CD4-positive, alpha-beta memory T cell (primary cell): ENCODE results near the gene FASN. TPM values are rescaled to one million over a fixed set of nuclear protein-coding genes. Genes with fewer than 3 reads are reported as not detected.
"Not testable (repeated sequence)": the region's sequence is repeated elsewhere in the genome, so short reads cannot be mapped to it uniquely, and the experiment has no call there.

Source experiments
- CTCF ChIA-PET: fragments of 350-600 bp; sonication (Branson Sonifier 250); formaldehyde crosslinking; loops from one replicate; lab custom pipeline; 2021; ENCODE audit warnings: inconsistent platforms; ENCODE audit not compliant: partially characterized antibody; lab: Charles Lee
- POLR2A ChIA-PET: fragments of 350-600 bp; sonication (Branson Sonifier 250); formaldehyde crosslinking; loops from one replicate; lab custom pipeline; 2021; ENCODE audit not compliant: partially characterized antibody; lab: Charles Lee
- DNase-seq, 5 donors: peaks; one replicate each; pipeline versions ENCODE4 v3.0.0 to v3.0.0-alpha.2; 2020 to 2022; ENCODE audit warnings: mixed read lengths in 1 of 5
- H3K27ac ChIP-seq: one replicate; pipeline ENCODE4 v1.7.0; 2013; ENCODE audit warnings: low read depth, low read length
- H3K27me3 ChIP-seq: 2 replicates; pipeline ENCODE4 v1.7.0; 2013; ENCODE audit warnings: mild to moderate bottlenecking, low read length, moderate library complexity; ENCODE audit not compliant: insufficient read depth
- H3K36me3 ChIP-seq: 2 replicates; pipeline ENCODE4 v1.7.0; 2013; ENCODE audit warnings: mild to moderate bottlenecking, low read length, moderate library complexity; ENCODE audit not compliant: insufficient read depth
- H3K4me1 ChIP-seq: 2 replicates; pipeline ENCODE4 v1.7.0; 2013; ENCODE audit warnings: mild to moderate bottlenecking, low read length, moderate library complexity; ENCODE audit not compliant: insufficient read depth
- H3K4me3 ChIP-seq, 2 donors: one replicate each; pipeline ENCODE4 v1.7.0; 2013; ENCODE audit warnings: low read length in 2 of 2, mild to moderate bottlenecking in 1 of 2
- H3K9me3 ChIP-seq, 2 donors: one replicate each; pipeline ENCODE4 v1.7.0; 2013; ENCODE audit warnings: low read length in 2 of 2, control low read depth in 1 of 2; ENCODE audit not compliant: control insufficient read depth in 1 of 2
- H3K27ac Mint-ChIP-seq, 7 donors: one replicate each; pipeline ENCODE4 v1.8.0; 2020 to 2021; ENCODE audit warnings: mixed read lengths in 7 of 7, mild to moderate bottlenecking in 6 of 7, inconsistent platforms in 3 of 7, moderate library complexity in 3 of 7
- H3K27me3 Mint-ChIP-seq, 2 donors: one replicate each; pipeline ENCODE4 v1.8.0; 2020 to 2021; ENCODE audit warnings: mixed read lengths in 2 of 2
- H3K36me3 Mint-ChIP-seq, 2 donors: one replicate each; pipeline ENCODE4 v1.8.0; 2020 to 2021; ENCODE audit warnings: mixed read lengths in 2 of 2, inconsistent platforms in 1 of 2, mild to moderate bottlenecking in 1 of 2
- H3K4me1 Mint-ChIP-seq, 4 donors: one replicate each; pipeline ENCODE4 v1.8.0; 2020 to 2021; ENCODE audit warnings: mixed read lengths in 4 of 4, mild to moderate bottlenecking in 1 of 4
- H3K4me3 Mint-ChIP-seq, 8 donors: one replicate each; pipeline ENCODE4 v1.8.0; 2020 to 2021; ENCODE audit warnings: mixed read lengths in 8 of 8, mild to moderate bottlenecking in 7 of 8, moderate library complexity in 6 of 8, inconsistent platforms in 3 of 8
- H3K9me3 Mint-ChIP-seq, 8 donors: one replicate each; pipeline ENCODE4 v1.8.0; 2020 to 2021; ENCODE audit warnings: mixed read lengths in 8 of 8, mild to moderate bottlenecking in 5 of 8, inconsistent platforms in 3 of 8, moderate library complexity in 1 of 8
- intact Hi-C: fragments of 100-400 bp; cut with micrococcal nuclease; formaldehyde crosslinking; loops from one replicate; pipeline ENCODE4 v1.15.1; 2023
- polyA plus RNA-seq, 2 donors: library from polyadenylated mRNA; unstranded; fragments of 300-500 nt; fragmentation: Illumina TruSeq; gene quantifications; one replicate each; pipeline ENCODE4 v1.2.3, GENCODE V29; 2021
- total RNA-seq, 2 experiments: library from RNA; stranded (reverse); gene quantifications; one replicate each; pipeline ENCODE4 v1.2.3, GENCODE V29; 2021

Gene FASN
- total and polyA plus RNA-seq, 4 experiments from 2014 or later = 0.03 to 27.7 (median 15.0) TPM

- no peaks in the 10 kb centered on the region for H3K27me3 ChIP-seq
- no peak overlapping the region for H3K27ac ChIP-seq
- no peaks in the 10 kb centered on the region for H3K36me3 ChIP-seq
- Mint-ChIP-seq H3K4me3 (no peak overlapping the region), H3K36me3 (peaks cover 0 to 1% of the 10 kb centered on the region in 2 donors), H3K27ac (no peak overlapping the region), H3K4me1 (peaks cover 9 to 22% (median 12%) of the 10 kb centered on the region in 4 donors), H3K9me3 (no peaks in the 10 kb centered on the region), H3K27me3 (no peaks in the 10 kb centered on the region)
- ChIA-PET POLR2A (no interaction called here), CTCF (interaction anchor here (1.3 kb wide), 1 partner anchor 82 kb away, joined by 3 read pairs; no protein-coding TSS in a partner anchor)
- intact Hi-C loops = no loop called here
- DNase-seq = no peak
- H3K4me1 ChIP-seq = peaks cover 11% of the 10 kb centered on the region
- H3K9me3 ChIP-seq = no peaks in the 10 kb centered on the region
- no peak overlapping the region for H3K4me3 ChIP-seq
Measured at GRCh38 chr17:82041144-82041814, 56.8 kb downstream of the FASN start.

- ChIA-PET POLR2A (interaction anchor here (1.0 kb wide), 1 partner anchor 62 kb away, joined by 3 read pairs; no protein-coding TSS in a partner anchor), CTCF (interaction anchor here (0.7 to 1.4 kb wide), 4 partner anchors 9 to 80 kb away, joined by 3 to 5 read pairs (median 3); partner anchors contain the start of gene LRRC45)
- Mint-ChIP-seq H3K4me3 (peak overlapping the region in 1 of 8 donors; percentile 25), H3K36me3 (peaks cover 0 to 6% of the 10 kb centered on the region in 2 donors), H3K27me3 (no peaks in the 10 kb centered on the region), H3K9me3 (no peaks in the 10 kb centered on the region), H3K27ac (peak overlapping the region in 1 of 7 donors; percentile 59), H3K4me1 (peaks cover 13 to 36% (median 18%) of the 10 kb centered on the region in 4 donors)
- Histone ChIP-seq H3K36me3 (no peaks in the 10 kb centered on the region), H3K4me3 (no peak overlapping the region), H3K9me3 (no peaks in the 10 kb centered on the region), H3K4me1 (peaks cover 19% of the 10 kb centered on the region), H3K27ac (no peak overlapping the region), H3K27me3 (no peaks in the 10 kb centered on the region)
- DNase-seq = no peak
- intact Hi-C loops = loop anchor here (5.0 to 10.0 kb wide), 3 partner anchors 77 to 375 kb away; partner anchors contain the start of genes HEXD, NOTUM and OGFOD3
Measured at GRCh38 chr17:82039695-82040299, 58.2 kb downstream of the FASN start.

GRCh38 chr17:82038796-82039409 lies 59.1 kb downstream of the FASN start:
- Mint-ChIP-seq H3K4me3 (peak overlapping the region in 4 of 8 donors; percentile 26 to 45 (median 34)), H3K27ac (peak overlapping the region in 2 of 7 donors; percentile 32 to 59), H3K4me1 (peaks cover 13 to 36% (median 18%) of the 10 kb centered on the region in 4 donors)
- DNase-seq, H3K9me3 Mint-ChIP-seq, H3K27me3 ChIP-seq, H3K9me3 ChIP-seq, H3K4me3 ChIP-seq, H3K36me3 Mint-ChIP-seq, H3K27ac ChIP-seq, H3K27me3 Mint-ChIP-seq, H3K36me3 ChIP-seq: not testable (repeated sequence)
- peaks cover 19% of the 10 kb centered on the region for H3K4me1 ChIP-seq
- POLR2A ChIA-PET = interaction anchor here (1.0 to 2.7 kb wide), 3 partner anchors 26 to 162 kb away, joined by 3 to 21 read pairs (median 8); partner anchors contain the start of gene DUS1L
- CTCF ChIA-PET = interaction anchor here (1.1 to 1.7 kb wide), 4 partner anchors 14 to 113 kb away, joined by 3 to 11 read pairs (median 6); partner anchors contain the start of genes GPS1, LRRC45 and RFNG
- intact Hi-C loops = loop anchor here (5.0 to 10.0 kb wide), 3 partner anchors 77 to 376 kb away; partner anchors contain the start of genes HEXD, NOTUM and OGFOD3

GRCh38 chr17:82037889-82038195 lies 60.2 kb downstream of the FASN start:
- H3K4me3 Mint-ChIP-seq = peak overlapping the region; percentile 87 to 95 (median 90)
- no peaks in the 10 kb centered on the region for H3K36me3 ChIP-seq
- no peaks in the 10 kb centered on the region for H3K27me3 ChIP-seq
- peak overlapping the region; percentile 87 to 96 (median 93) for H3K27ac Mint-ChIP-seq
- H3K9me3 ChIP-seq = no peaks in the 10 kb centered on the region
- ChIA-PET POLR2A (interaction anchor here (0.6 to 2.7 kb wide), 18 partner anchors 14 to 254 kb away, joined by 3 to 26 read pairs (median 8); partner anchors contain the start of genes ASPSCR1, CENPX, DUS1L and FASN), CTCF (interaction anchor here (0.7 to 1.7 kb wide), 24 partner anchors 10 to 260 kb away, joined by 3 to 11 read pairs (median 4); partner anchors contain the start of genes CENPX, GPS1, LRRC45 and RFNG)
- no peaks in the 10 kb centered on the region for H3K27me3 Mint-ChIP-seq
- no peak for DNase-seq
- no peaks in the 10 kb centered on the region for H3K9me3 Mint-ChIP-seq
- H3K4me1 Mint-ChIP-seq = peaks cover 13 to 36% (median 18%) of the 10 kb centered on the region in 4 donors
- H3K4me1 ChIP-seq = peaks cover 19% of the 10 kb centered on the region
- intact Hi-C loops = loop anchor here (1.0 to 10.0 kb wide), 8 partner anchors 13 to 377 kb away; partner anchors contain the start of genes DUS1L, FASN, GPS1 and HEXD
- H3K4me3 ChIP-seq = peak overlapping the region; percentile 52 to 80
- H3K36me3 Mint-ChIP-seq = peaks cover 0 to 6% of the 10 kb centered on the region in 2 donors
- H3K27ac ChIP-seq = no peak overlapping the region

GRCh38 chr17:82037092-82037888 lies 60.7 kb downstream of the FASN start, which contains the start of gene DCXR:
Gene DCXR (minus strand): TSS chr17:82037697. CDS start chr17:82037682, 15 bp downstream.
- intact Hi-C loops = loop anchor here (1.0 to 10.0 kb wide), 8 partner anchors 14 to 378 kb away; partner anchors contain the start of genes DUS1L, FASN, GPS1 and HEXD
- H3K4me1 Mint-ChIP-seq = peaks cover 13 to 36% (median 18%) of the 10 kb centered on the region in 4 donors
- peak within 1 kb of the TSS; percentile 57 for H3K27ac ChIP-seq
- peak within 1 kb of the TSS; percentile 52 to 80 for H3K4me3 ChIP-seq
- H3K9me3 Mint-ChIP-seq = no peaks in the 10 kb centered on the region
- POLR2A ChIA-PET = interaction anchor here (0.6 to 2.7 kb wide), 19 partner anchors 15 to 255 kb away, joined by 3 to 26 read pairs (median 7); partner anchors contain the start of genes ASPSCR1, CENPX, DUS1L and FASN
- peak within 1 kb of the TSS; percentile 87 to 95 (median 90) for H3K4me3 Mint-ChIP-seq
- no peaks in the 10 kb centered on the region for H3K27me3 Mint-ChIP-seq
- DNase-seq = peak; percentile 95 to 96 (median 95)
- CTCF ChIA-PET = interaction anchor here (0.7 to 1.7 kb wide), 25 partner anchors 9 to 261 kb away, joined by 3 to 11 read pairs (median 4); partner anchors contain the start of genes CENPX, GPS1, LRRC45 and RFNG
- no peaks in the 10 kb centered on the region for H3K27me3 ChIP-seq
- H3K9me3 ChIP-seq = no peaks in the 10 kb centered on the region
- no peaks in the 10 kb centered on the region for H3K36me3 ChIP-seq
- H3K4me1 ChIP-seq = peaks cover 19% of the 10 kb centered on the region
- peak within 1 kb of the TSS; percentile 87 to 96 (median 93) for H3K27ac Mint-ChIP-seq
- peaks cover 0 to 6% of the 10 kb centered on the region in 2 donors for H3K36me3 Mint-ChIP-seq

- peaks cover 13 to 36% (median 18%) of the 10 kb centered on the region in 4 donors for H3K4me1 Mint-ChIP-seq
- H3K9me3 Mint-ChIP-seq = no peaks in the 10 kb centered on the region
- H3K36me3 Mint-ChIP-seq = peaks cover 0 to 6% of the 10 kb centered on the region in 2 donors
- H3K27ac Mint-ChIP-seq = peak overlapping the region in 1 of 7 donors; percentile 92
- Histone ChIP-seq H3K4me1 (peaks cover 23% of the 10 kb centered on the region), H3K27me3 (no peaks in the 10 kb centered on the region), H3K36me3 (no peaks in the 10 kb centered on the region), H3K4me3 (peak overlapping the region; percentile 42 to 80), H3K9me3 (no peaks in the 10 kb centered on the region), H3K27ac (peak overlapping the region; percentile 57)
- POLR2A ChIA-PET = interaction anchor here (0.8 to 2.7 kb wide), 7 partner anchors 14 to 90 kb away, joined by 3 to 21 read pairs (median 11); partner anchors contain the start of genes CENPX, DUS1L, FASN and LRRC45
- peak overlapping the region; percentile 46 to 91 (median 68) for H3K4me3 Mint-ChIP-seq
- DNase-seq = no peak
- CTCF ChIA-PET = interaction anchor here (1.0 to 1.4 kb wide), 3 partner anchors 72 to 90 kb away, joined by 3 read pairs; no protein-coding TSS in a partner anchor
- intact Hi-C loops = loop anchor here (1.0 to 10.0 kb wide), 8 partner anchors 13 to 378 kb away; partner anchors contain the start of genes DUS1L, FASN, GPS1 and HEXD
- no peaks in the 10 kb centered on the region for H3K27me3 Mint-ChIP-seq
Measured at GRCh38 chr17:82036634-82037091, 61.4 kb downstream of the FASN start.
